ENCODE measurements around the gene DPPA5.

- TF ChIP-seq CTCF (conservative IDR thresholded peaks at IDR 0.05 in 1 of 2, IDR thresholded peaks at IDR 0.05 in 1 of 2; ENCODE audit: extremely low read depth in 1 of 2, insufficient read depth in 1 of 2, low read depth in 1 of 2, low read length in 2 of 2): no peak
- no peak for TF ChIP-seq EZH2 (IDR thresholded peaks at IDR 0.05; ENCODE audit: borderline replicate concordance, low read length)
Measured at GRCh38 chr6:73362869-73363536, 8.9 kb upstream of the DPPA5 start.
